T-helper 2 cell treated with Interferon-gamma antibody and Interleukin-4, amounts not matched to agents 5 μg/mL and 100 μg/mL, for 36 hours (primary cell): ENCODE data around the gene ADGRV1.

ENCODE experiments used
- DNase-seq: peaks from one replicate; pipeline ENCODE4 v3.0.0; 2021; ENCODE audit warnings: low spot score
- H3K27ac Mint-ChIP-seq: one replicate; pipeline ENCODE4 v1.8.0; 2021; ENCODE audit warnings: mild to moderate bottlenecking, mixed read lengths
- H3K27me3 Mint-ChIP-seq: one replicate; pipeline ENCODE4 v1.8.0; 2021; ENCODE audit warnings: low read depth, mixed read lengths
- H3K36me3 Mint-ChIP-seq: one replicate; pipeline ENCODE4 v1.8.0; 2021; ENCODE audit warnings: low read depth, mixed read lengths
- H3K4me1 Mint-ChIP-seq: one replicate; pipeline ENCODE4 v1.8.0; 2021; ENCODE audit warnings: low read depth, mixed read lengths
- H3K4me3 Mint-ChIP-seq: one replicate; pipeline ENCODE4 v1.8.0; 2022; ENCODE audit warnings: mild to moderate bottlenecking, moderate library complexity, mixed read lengths
- H3K9me3 Mint-ChIP-seq: one replicate; pipeline ENCODE4 v1.8.0; 2021; ENCODE audit warnings: mixed read lengths

Gene ADGRV1

DNA sequence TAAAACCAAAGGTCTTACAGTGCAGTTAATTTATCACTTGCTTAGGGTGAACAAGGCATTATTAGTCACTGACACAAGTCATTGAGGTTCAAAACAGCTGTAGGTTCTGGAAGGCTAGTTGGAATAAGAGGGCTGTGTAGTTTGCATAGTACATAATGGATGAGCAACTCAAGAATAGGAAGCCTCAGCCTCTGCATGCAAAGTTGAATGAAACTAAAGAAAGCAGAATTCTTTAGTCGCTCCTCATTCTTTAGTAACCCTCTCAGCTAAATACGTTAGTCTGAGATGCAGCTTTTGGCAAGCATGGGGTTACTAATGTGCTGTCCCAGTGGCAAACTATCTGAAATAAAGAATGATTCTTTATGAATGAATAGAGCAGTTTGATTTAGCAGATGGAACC lies 74.2 kb downstream of the ADGRV1 start:
- Mint-ChIP-seq H3K27me3 (peaks cover 2% of the 10 kb centered on the region), H3K4me3 (no peak overlapping the region), H3K36me3 (no peaks in the 10 kb centered on the region), H3K27ac (no peak overlapping the region), H3K4me1 (no peaks in the 10 kb centered on the region), H3K9me3 (no peaks in the 10 kb centered on the region)
- DNase-seq = no peak

DNA sequence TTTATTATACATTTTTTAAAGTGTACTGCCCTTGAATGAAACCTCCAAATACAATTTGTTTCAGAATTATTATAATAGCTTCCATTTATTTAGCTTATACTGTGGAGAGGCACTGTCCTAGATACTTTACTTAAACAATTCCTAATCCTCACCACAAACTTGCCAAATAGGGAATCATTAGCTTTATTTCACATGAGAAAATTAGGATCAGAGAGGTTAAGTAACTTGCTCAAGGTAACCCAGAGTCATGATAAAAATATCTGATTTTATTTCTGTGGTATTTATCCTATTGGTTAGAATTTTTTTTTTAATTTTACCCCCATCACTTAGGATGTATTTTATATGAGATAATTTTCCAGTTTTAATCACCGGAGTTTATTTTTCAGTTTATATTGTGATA lies 78.4 kb downstream of the ADGRV1 start:
- no peak overlapping the region for H3K27ac Mint-ChIP-seq
- no peaks in the 10 kb centered on the region for H3K9me3 Mint-ChIP-seq
- H3K4me1 Mint-ChIP-seq = no peaks in the 10 kb centered on the region
- H3K4me3 Mint-ChIP-seq = no peak overlapping the region
- no peak for DNase-seq
- no peaks in the 10 kb centered on the region for H3K27me3 Mint-ChIP-seq
- no peaks in the 10 kb centered on the region for H3K36me3 Mint-ChIP-seq

DNA sequence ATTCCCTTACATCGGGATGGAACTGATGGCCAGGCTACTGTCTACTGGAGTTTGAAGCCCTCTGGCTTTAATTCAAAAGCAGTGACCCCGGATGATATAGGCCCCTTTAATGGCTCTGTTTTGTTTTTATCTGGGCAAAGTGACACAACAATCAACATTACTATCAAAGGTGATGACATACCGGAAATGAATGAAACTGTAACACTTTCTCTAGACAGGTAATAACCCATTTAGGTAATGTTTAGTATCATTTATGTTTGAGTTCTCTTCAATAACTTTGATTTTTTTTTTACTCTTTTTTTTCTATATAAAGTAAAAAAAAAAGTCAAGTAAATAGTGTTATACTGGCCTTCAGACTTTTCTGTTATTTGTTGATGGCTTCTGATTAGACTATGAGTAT lies 79.1 kb downstream of the ADGRV1 start:
- Mint-ChIP-seq H3K4me1 (no peaks in the 10 kb centered on the region), H3K27me3 (no peaks in the 10 kb centered on the region), H3K36me3 (no peaks in the 10 kb centered on the region), H3K4me3 (no peak overlapping the region), H3K27ac (no peak overlapping the region), H3K9me3 (no peaks in the 10 kb centered on the region)
- DNase-seq = no peak

DNA sequence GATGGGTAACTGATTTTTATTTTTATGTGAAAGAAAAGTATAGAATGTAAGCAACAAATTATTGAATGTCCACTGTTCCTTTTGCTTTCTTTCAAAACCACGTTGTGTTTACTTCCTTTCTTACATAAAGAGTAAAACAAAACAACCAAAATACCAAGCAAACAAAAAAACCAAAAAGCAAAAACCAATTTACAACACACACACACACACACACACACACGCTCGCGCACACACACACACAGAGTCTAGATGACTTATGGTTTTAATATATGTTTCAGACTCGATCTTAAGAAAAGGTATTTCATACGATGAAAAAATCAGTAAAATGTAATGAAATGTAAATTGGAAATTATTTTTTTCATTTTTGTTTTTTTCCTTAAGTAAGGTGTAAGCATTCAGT lies 80.3 kb downstream of the ADGRV1 start:
- DNase-seq = no peak
- no peaks in the 10 kb centered on the region for H3K4me1 Mint-ChIP-seq
- H3K27me3 Mint-ChIP-seq = no peaks in the 10 kb centered on the region
- no peak overlapping the region for H3K27ac Mint-ChIP-seq
- H3K9me3 Mint-ChIP-seq = no peaks in the 10 kb centered on the region
- no peaks in the 10 kb centered on the region for H3K36me3 Mint-ChIP-seq
- no peak overlapping the region for H3K4me3 Mint-ChIP-seq

DNA sequence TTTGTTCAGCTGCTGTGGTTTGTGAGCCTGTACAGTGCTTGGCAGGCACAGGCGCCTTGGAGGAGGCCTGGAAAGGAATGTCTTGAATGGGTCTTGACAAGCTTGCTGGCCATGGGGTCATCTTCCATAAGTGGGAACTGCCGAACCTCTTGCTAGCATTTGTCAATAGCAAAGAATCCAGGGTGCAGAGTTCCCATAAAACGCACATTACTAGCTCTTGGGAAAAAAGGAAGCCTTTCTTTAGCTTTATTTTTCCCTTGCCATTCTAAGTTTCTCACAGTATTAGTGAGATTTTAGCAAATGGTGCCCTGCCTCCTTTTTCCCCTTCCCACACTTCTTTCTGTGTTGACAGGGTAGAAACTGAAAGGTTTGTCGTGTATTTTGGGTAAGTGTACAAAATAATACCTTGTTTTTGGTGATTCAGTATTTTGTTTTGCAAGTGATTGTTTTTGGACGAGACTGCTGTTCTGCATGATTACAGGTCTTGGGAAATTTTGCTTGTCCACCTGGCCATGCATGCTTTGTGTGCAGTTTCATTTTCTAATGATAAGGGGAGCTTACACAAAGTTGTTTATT lies 82.0 kb downstream of the ADGRV1 start:
- no peaks in the 10 kb centered on the region for H3K27me3 Mint-ChIP-seq
- H3K9me3 Mint-ChIP-seq = no peaks in the 10 kb centered on the region
- H3K36me3 Mint-ChIP-seq = no peaks in the 10 kb centered on the region
- H3K4me1 Mint-ChIP-seq = no peaks in the 10 kb centered on the region
- no peak for DNase-seq
- no peak overlapping the region for H3K27ac Mint-ChIP-seq
- H3K4me3 Mint-ChIP-seq = no peak overlapping the region

DNA sequence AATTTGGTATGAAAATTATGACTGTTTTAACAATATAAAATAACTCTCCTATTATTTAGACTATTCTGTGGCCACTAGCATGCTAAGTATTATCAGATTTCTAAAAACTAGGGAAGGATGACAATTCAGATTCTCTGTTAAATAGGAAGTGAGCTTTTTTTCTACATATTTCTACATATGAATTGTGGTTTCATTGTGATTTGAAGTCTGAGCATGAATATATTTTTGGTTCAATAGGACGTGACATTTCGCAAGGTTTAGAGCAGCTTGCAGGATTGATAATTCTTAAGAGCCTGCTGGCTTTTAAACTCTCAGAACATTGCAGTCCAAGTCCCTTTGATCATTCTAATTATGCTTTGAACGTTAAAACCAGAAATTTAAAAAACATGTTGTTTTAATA lies 82.9 kb downstream of the ADGRV1 start:
- Mint-ChIP-seq H3K4me3 (no peak overlapping the region), H3K9me3 (no peaks in the 10 kb centered on the region), H3K4me1 (no peaks in the 10 kb centered on the region), H3K27ac (no peak overlapping the region), H3K36me3 (no peaks in the 10 kb centered on the region), H3K27me3 (no peaks in the 10 kb centered on the region)
- DNase-seq = no peak

DNA sequence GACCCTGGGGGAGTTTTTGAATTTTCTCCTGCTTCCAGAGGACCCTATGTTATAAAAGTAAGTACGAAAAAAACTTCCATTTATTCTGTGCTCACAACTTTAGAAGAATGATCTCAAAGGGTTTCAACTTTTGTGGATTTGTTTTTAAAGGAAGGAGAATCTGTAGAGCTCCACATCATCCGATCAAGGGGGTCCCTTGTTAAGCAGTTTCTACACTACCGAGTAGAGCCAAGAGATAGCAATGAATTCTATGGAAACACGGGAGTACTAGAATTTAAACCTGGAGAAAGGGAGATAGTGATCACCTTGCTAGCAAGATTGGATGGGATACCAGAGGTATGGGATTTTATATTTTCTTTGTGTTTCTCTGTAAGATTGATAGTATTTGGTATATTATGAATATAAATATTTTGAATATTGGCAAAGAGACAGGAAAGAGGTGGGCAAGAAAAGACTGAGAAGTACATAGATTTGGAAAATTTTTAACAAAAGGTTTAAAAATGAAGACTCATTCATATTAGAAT lies 84.2 kb downstream of the ADGRV1 start:
- no peak overlapping the region for H3K4me3 Mint-ChIP-seq
- H3K27me3 Mint-ChIP-seq = no peaks in the 10 kb centered on the region
- no peaks in the 10 kb centered on the region for H3K36me3 Mint-ChIP-seq

DNA sequence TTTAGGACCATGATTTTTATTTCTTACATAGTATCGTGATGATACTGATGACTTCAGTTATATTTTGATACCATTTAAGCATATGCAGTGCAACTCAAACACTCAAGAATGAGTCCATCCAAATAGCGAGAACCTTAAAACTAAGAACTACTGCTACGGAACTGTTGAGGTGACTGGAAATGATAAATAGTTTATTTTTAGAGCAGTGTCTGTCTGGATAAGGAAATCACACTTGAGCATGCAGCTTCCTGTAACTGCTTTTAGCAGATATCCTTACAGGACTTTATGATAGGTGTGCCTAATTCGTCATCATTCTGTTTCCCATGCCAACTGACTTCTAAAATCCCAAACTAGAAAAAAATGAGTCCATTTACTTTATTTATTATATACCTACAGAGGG lies 85.5 kb downstream of the ADGRV1 start:
- Mint-ChIP-seq H3K4me1 (no peaks in the 10 kb centered on the region), H3K27ac (no peak overlapping the region), H3K9me3 (no peaks in the 10 kb centered on the region), H3K4me3 (no peak overlapping the region), H3K36me3 (no peaks in the 10 kb centered on the region), H3K27me3 (no peaks in the 10 kb centered on the region)
- DNase-seq = no peak

More for the DNA sequence above, 84.2 kb downstream of the ADGRV1 start:
- H3K9me3 Mint-ChIP-seq = no peaks in the 10 kb centered on the region
- no peak for DNase-seq
- no peak overlapping the region for H3K27ac Mint-ChIP-seq
- H3K4me1 Mint-ChIP-seq = no peaks in the 10 kb centered on the region

DNA sequence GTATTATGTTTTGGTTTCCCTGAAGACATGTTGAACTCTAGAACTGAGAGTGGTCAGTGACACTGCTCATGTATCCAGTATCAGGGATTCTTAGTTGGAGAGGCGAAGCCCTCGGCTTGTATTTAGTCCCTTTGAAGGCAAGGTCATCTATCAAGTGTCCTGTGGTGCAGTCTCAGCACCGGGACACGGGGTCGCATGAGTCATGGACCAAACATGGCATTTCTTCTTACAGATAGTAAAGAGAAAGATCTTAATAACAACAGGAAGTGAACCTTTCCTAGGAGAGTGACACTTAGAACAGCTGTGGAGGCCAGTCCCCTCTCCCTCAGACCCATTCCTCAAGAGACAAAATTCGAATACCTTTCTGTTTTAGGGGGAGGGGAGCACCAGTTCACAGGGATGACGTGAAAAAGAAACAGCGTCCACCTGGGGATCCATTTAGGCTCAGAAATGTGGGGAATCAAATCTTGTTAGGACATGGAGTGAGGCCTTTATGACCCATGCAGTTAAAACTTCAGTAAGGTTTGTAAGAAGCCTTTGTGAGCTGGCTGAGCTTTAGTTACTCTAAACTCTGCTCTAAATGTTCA lies 86.5 kb downstream of the ADGRV1 start:
- H3K36me3 Mint-ChIP-seq = no peaks in the 10 kb centered on the region
- H3K27ac Mint-ChIP-seq = no peak overlapping the region
- no peaks in the 10 kb centered on the region for H3K27me3 Mint-ChIP-seq
- H3K9me3 Mint-ChIP-seq = no peaks in the 10 kb centered on the region
- no peak overlapping the region for H3K4me3 Mint-ChIP-seq
- no peak for DNase-seq
- no peaks in the 10 kb centered on the region for H3K4me1 Mint-ChIP-seq

DNA sequence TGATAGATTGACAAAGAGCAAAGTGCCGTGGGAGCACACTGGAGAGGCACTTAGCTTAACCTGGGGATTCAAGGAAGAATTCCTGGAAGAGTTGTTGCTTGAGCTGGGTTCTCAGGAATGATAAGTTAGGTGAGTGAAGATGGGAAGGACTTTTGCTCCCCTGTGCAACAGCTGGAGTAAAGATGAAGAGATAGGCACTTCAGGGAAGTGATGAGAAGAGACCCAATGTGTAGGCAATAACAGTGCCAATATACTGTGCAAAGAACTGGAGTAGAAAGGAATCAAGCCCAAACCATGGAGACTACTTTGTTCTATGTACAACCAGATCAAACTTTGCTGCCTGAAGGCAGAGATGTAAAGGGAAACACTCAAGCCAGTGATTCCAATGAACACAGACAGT lies 92.2 kb downstream of the ADGRV1 start:
- Mint-ChIP-seq H3K27ac (no peak overlapping the region), H3K4me1 (no peaks in the 10 kb centered on the region), H3K9me3 (no peaks in the 10 kb centered on the region), H3K36me3 (no peaks in the 10 kb centered on the region), H3K27me3 (no peaks in the 10 kb centered on the region), H3K4me3 (no peak overlapping the region)
- DNase-seq = no peak

DNA sequence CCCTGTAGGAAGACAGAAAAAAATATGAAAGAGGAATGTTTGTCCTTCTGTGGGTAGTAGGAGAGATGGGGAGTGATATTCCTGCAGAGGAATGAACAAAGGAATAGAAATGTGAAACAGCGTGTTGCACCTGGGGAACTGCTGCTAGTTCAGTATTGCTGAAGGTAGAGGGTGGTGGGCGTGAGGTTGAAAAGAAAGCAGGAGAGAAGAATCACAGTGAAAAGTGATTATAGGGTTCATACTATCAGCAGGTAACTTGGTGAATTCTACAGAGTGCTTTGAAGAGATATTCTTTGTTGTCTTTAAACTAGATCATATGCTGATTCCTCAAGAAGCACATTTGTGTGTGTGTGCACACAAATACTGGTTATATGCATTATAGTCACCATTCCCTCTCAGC lies 95.6 kb downstream of the ADGRV1 start:
- Mint-ChIP-seq H3K4me3 (no peak overlapping the region), H3K36me3 (no peaks in the 10 kb centered on the region), H3K9me3 (no peaks in the 10 kb centered on the region), H3K27ac (no peak overlapping the region), H3K27me3 (no peaks in the 10 kb centered on the region), H3K4me1 (no peaks in the 10 kb centered on the region)
- no peak for DNase-seq

DNA sequence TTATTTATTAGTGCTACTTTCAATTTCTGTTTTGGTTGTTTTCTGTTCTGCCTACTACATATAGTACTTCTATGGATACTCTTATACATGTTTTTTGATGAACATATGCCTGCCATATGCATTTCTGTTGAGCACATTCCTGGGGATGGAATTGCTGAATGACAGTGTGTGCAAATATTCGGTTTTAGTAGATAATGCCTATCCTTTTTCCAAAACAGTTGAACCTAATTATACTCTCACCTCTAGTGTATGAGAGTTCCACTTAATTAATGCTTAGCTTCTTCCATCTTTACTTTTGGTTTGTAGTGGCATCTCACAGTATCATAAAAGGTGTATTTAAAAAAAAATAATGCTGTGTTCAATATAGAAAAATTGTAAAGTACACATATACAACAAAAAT lies 96.8 kb downstream of the ADGRV1 start:
- H3K36me3 Mint-ChIP-seq = no peaks in the 10 kb centered on the region
- no peak for DNase-seq
- no peak overlapping the region for H3K27ac Mint-ChIP-seq
- H3K27me3 Mint-ChIP-seq = no peaks in the 10 kb centered on the region
- H3K9me3 Mint-ChIP-seq = no peaks in the 10 kb centered on the region
- H3K4me3 Mint-ChIP-seq = no peak overlapping the region
- no peaks in the 10 kb centered on the region for H3K4me1 Mint-ChIP-seq

DNA sequence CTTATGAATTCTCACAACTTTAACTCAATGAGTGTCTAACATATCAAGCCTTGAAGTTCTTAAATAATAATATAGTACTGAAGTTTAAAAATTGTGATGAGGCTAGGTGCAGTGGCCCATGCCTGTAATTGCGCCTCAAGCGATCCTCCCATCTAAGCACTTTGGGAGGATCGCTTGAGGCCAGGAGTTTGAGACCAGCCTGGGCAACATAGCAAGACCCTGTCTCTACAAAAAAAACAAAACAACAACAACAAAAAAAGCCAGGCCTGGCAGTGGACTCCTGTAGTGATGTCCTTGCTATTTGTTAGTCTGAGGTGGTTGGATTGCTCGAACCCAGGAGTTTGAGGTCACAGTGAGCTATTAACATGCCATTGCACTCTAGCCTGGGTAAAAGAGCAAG lies 98.4 kb downstream of the ADGRV1 start:
- DNase-seq = no peak
- H3K27ac Mint-ChIP-seq = no peak overlapping the region
- H3K4me3 Mint-ChIP-seq = no peak overlapping the region
- no peaks in the 10 kb centered on the region for H3K36me3 Mint-ChIP-seq
- H3K4me1 Mint-ChIP-seq = no peaks in the 10 kb centered on the region
- H3K27me3 Mint-ChIP-seq = no peaks in the 10 kb centered on the region
- no peaks in the 10 kb centered on the region for H3K9me3 Mint-ChIP-seq

DNA sequence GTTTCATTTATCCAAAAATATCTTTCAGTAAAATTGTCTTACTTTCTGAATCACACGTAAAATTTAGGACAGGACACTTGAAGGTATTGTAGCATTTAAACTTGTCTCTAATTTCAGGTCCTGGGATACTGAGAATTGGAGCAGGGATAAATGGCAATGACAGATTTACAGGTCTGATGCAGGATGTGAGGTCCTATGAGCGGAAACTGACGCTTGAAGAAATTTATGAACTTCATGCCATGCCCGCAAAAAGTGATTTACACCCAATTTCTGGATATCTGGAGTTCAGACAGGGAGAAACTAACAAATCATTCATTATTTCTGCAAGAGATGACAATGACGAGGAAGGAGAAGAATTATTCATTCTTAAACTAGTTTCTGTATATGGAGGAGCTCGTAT lies 99.2 kb downstream of the ADGRV1 start:
- no peak overlapping the region for H3K27ac Mint-ChIP-seq
- no peaks in the 10 kb centered on the region for H3K9me3 Mint-ChIP-seq
- no peaks in the 10 kb centered on the region for H3K36me3 Mint-ChIP-seq
- no peaks in the 10 kb centered on the region for H3K27me3 Mint-ChIP-seq
- no peak for DNase-seq
- no peak overlapping the region for H3K4me3 Mint-ChIP-seq
- H3K4me1 Mint-ChIP-seq = no peaks in the 10 kb centered on the region

DNA sequence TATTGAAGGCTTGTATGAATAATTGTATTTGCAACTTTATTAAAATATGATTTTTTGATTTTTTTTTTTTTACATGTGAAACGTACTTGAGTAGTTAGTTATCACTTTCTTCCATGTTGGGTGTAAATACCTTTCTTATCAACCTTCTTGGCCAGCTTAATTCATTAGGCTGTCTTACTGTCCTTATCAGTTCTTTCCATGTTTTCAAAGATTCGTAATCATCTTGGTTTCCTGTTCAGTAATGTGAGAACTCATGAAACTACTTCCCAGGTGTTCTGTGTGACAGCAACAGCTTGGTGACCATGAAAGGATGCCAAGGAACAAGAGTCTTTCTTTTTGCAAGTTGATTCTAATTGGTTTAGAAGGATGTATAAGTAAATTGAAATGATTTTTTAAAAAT lies 100.0 kb downstream of the ADGRV1 start:
- Mint-ChIP-seq H3K9me3 (no peaks in the 10 kb centered on the region), H3K36me3 (no peaks in the 10 kb centered on the region), H3K4me3 (no peak overlapping the region), H3K27me3 (no peaks in the 10 kb centered on the region), H3K4me1 (no peaks in the 10 kb centered on the region), H3K27ac (no peak overlapping the region)
- DNase-seq = no peak
